NCI-H2196 treated with DMSO at 0.1 percent for 48 hours (cell line): ENCODE data around the gene PRDM15.

ENCODE experiments used
- DNase-seq: peaks from one replicate; lab custom pipeline; 2025; ENCODE audit not compliant: unreplicated experiment; lab: John Stamatoyannopoulos, UW

The PRDM15 gene

GRCh38 chr21:41886328-41886727 is 7.2 kb upstream of the PRDM15 start:
- no peak for DNase-seq

GRCh38 chr21:41885341-41886024 is 6.3 kb upstream of the PRDM15 start:
- peak; percentile 42 for DNase-seq

GRCh38 chr21:41884501-41885030 is 5.4 kb upstream of the PRDM15 start:
- DNase-seq: no peak

- DNase-seq: no peak
Measured at GRCh38 chr21:41883582-41883981, 4.4 kb upstream of the PRDM15 start.

GRCh38 chr21:41881051-41881450 is 1.9 kb upstream of the PRDM15 start:
- DNase-seq: no peak

GRCh38 chr21:41880153-41880552 is 1.0 kb upstream of the PRDM15 start:
- no peak for DNase-seq

GRCh38 chr21:41878831-41879189 is 334 bp downstream of the PRDM15 start:
- DNase-seq: peak; percentile 69

- DNase-seq: no peak
Measured at GRCh38 chr21:41877901-41878830, 978 bp downstream of the PRDM15 start.

- DNase-seq: no peak
Measured at GRCh38 chr21:41876928-41877652, 2.1 kb downstream of the PRDM15 start.

GRCh38 chr21:41876396-41876795 is 2.7 kb downstream of the PRDM15 start:
- no peak for DNase-seq

GRCh38 chr21:41875086-41875485 is 4.1 kb downstream of the PRDM15 start:
- no peak for DNase-seq

GRCh38 chr21:41874611-41875010 is 4.5 kb downstream of the PRDM15 start:
- no peak for DNase-seq

- DNase-seq: no peak
Measured at GRCh38 chr21:41873426-41873825, 5.7 kb downstream of the PRDM15 start.

- DNase-seq: no peak
Measured at GRCh38 chr21:41873005-41873404, 6.1 kb downstream of the PRDM15 start.

GRCh38 chr21:41871293-41872030 is 7.7 kb downstream of the PRDM15 start:
- no peak for DNase-seq

GRCh38 chr21:41869771-41870170 is 9.4 kb downstream of the PRDM15 start:
- DNase-seq: no peak

- DNase-seq: no peak
Measured at GRCh38 chr21:41868062-41868710, 11.0 kb downstream of the PRDM15 start.

GRCh38 chr21:41867313-41867712 is 11.8 kb downstream of the PRDM15 start:
- DNase-seq: no peak

- no peak for DNase-seq
Measured at GRCh38 chr21:41866274-41866809, 12.8 kb downstream of the PRDM15 start.
